ENCODE measurements around the gene SEC61G. TPM values are rescaled to one million over a fixed set of nuclear protein-coding genes. Genes with fewer than 3 reads are reported as not detected.

The SEC61G gene
- total RNA-seq, 1 experiment from 2014 or later: 176 TPM

DNA sequence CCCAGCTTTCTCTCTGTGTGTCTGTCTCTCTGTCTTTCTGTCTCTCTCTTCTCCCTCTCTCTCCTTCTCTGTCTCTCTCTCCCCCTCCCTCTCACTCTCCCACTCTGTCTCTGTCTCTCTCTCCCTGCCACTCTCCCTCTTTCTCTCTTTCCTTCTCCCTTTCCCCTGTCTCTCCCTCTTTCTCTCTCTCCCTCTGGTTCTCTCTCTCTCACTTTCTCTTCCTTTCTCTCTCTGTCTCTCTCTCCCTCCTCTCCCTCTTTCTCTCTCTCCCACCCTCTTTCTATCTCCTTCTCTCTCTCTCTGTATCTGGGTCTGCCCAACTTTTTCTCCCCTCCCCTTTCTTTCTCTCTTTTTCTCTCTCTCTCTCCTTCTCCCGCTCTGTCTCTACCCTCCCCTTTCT lies 36.5 kb downstream of the SEC61G start:
- no peak overlapping the region for H2BK5ac ChIP-seq (ENCODE audit: insufficient read length, low read length)
- H3K18ac ChIP-seq (ENCODE audit: insufficient read length, low read depth, low read length): no peak overlapping the region
- H3K4me2 ChIP-seq (ENCODE audit: insufficient read depth, insufficient read length, low read length): no peak overlapping the region
- no peak overlapping the region for H2BK12ac ChIP-seq (ENCODE audit: insufficient read length, low read depth, low read length)
- peaks cover 0 to 6% of the 10 kb centered on the region in 2 experiments; a peak in 3 of 5 replicates for H3K9me3 Mint-ChIP-seq
- H3K14ac ChIP-seq (ENCODE audit: insufficient read depth, low read length): no peak overlapping the region
- H2BK20ac ChIP-seq (ENCODE audit: low read depth, low read length, poor library complexity, severe bottlenecking): no peak overlapping the region
- 0 out of 7 replicates have a peak, but pooled peaks cover 0 to 2% (median 0%) of the 10 kb centered on the region in 3 experiments for H3K36me3 Mint-ChIP-seq (ENCODE audit: insufficient read depth in 1 of 3, low read depth in 3 of 3)
- no peak overlapping the region for H3K4ac ChIP-seq (ENCODE audit: low read depth, low read length)
- peaks cover 5% of the 10 kb centered on the region for H3K27me3 Mint-ChIP-seq (ENCODE audit: low read depth)
- H3K79me1 ChIP-seq (ENCODE audit: insufficient read depth, low read depth, low read length, poor library complexity, severe bottlenecking): no peaks in the 10 kb centered on the region
- no peak overlapping the region for H2BK15ac ChIP-seq (ENCODE audit: low read depth, low read length)
- no peak overlapping the region for H4K8ac ChIP-seq (replicated peaks; ENCODE audit: insufficient read length, low read depth, low read length)
- H3K79me2 ChIP-seq (ENCODE audit: insufficient read depth, low read length): no peaks in the 10 kb centered on the region
- H3K4me1 ChIP-seq (ENCODE audit: insufficient read depth, low read length): no peaks in the 10 kb centered on the region
- H3K23ac ChIP-seq (ENCODE audit: insufficient read length, low read depth, low read length): no peak overlapping the region
- no peaks in the 10 kb centered on the region for H4K20me1 ChIP-seq (ENCODE audit: control insufficient read depth, insufficient read depth, insufficient read length)
- no peak overlapping the region for H2BK120ac ChIP-seq (ENCODE audit: low read depth, low read length, poor library complexity, severe bottlenecking)
- H2AFZ ChIP-seq (ENCODE audit: low read length): no peak overlapping the region
- no peaks in the 10 kb centered on the region; a peak in 1 of 4 replicates for H3K4me1 Mint-ChIP-seq
- no peak overlapping the region for H4K5ac ChIP-seq (ENCODE audit: insufficient read length, low read depth, low read length)
- H3K9ac ChIP-seq (ENCODE audit: extremely low read depth, insufficient read length, low read length): no peak overlapping the region
- TF ChIP-seq, protein P1, sequence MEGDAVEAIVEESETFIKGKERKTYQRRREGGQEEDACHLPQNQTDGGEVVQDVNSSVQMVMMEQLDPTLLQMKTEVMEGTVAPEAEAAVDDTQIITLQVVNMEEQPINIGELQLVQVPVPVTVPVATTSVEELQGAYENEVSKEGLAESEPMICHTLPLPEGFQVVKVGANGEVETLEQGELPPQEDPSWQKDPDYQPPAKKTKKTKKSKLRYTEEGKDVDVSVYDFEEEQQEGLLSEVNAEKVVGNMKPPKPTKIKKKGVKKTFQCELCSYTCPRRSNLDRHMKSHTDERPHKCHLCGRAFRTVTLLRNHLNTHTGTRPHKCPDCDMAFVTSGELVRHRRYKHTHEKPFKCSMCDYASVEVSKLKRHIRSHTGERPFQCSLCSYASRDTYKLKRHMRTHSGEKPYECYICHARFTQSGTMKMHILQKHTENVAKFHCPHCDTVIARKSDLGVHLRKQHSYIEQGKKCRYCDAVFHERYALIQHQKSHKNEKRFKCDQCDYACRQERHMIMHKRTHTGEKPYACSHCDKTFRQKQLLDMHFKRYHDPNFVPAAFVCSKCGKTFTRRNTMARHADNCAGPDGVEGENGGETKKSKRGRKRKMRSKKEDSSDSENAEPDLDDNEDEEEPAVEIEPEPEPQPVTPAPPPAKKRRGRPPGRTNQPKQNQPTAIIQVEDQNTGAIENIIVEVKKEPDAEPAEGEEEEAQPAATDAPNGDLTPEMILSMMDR (conservative IDR thresholded peaks at IDR 0.05): no peak
- H3K4me3 Mint-ChIP-seq: no peak overlapping the region
- no peaks in the 10 kb centered on the region for H3K23me2 ChIP-seq (ENCODE audit: insufficient read length, low read depth, low read length, poor library complexity, severe bottlenecking)
- no CpG with 5 or more reads among the region's 1 CpG for WGBS (ENCODE audit: extremely low coverage, insufficient read length, low lambda C conversion rate)
- H3T11ph ChIP-seq (ENCODE audit: low read length): no peak overlapping the region
- H2AK5ac ChIP-seq (ENCODE audit: insufficient read length, low read length): no peak overlapping the region
- no peak overlapping the region for H3K56ac ChIP-seq (ENCODE audit: insufficient read length, low read depth, low read length)
- no peaks in the 10 kb centered on the region for H3K9me3 ChIP-seq (ENCODE audit: control insufficient read depth, low read depth, low read length)
- no peak overlapping the region for H3K27ac Mint-ChIP-seq
- H3K27ac ChIP-seq (ENCODE audit: insufficient read length, low read depth, low read length): no peak overlapping the region
- H3K27me3 ChIP-seq (ENCODE audit: insufficient read depth, low read length): no peaks in the 10 kb centered on the region
- no peak overlapping the region for H4K91ac ChIP-seq (ENCODE audit: insufficient read length, low read depth, low read length)
- no peak for DNase-seq
